ENCODE measurements around the gene TBX10. TPM values are rescaled to one million over a fixed set of nuclear protein-coding genes. Genes with fewer than 3 reads are reported as not detected.

Gene TBX10
- total RNA-seq, 1 experiment from 2014 or later = not detected

DNA sequence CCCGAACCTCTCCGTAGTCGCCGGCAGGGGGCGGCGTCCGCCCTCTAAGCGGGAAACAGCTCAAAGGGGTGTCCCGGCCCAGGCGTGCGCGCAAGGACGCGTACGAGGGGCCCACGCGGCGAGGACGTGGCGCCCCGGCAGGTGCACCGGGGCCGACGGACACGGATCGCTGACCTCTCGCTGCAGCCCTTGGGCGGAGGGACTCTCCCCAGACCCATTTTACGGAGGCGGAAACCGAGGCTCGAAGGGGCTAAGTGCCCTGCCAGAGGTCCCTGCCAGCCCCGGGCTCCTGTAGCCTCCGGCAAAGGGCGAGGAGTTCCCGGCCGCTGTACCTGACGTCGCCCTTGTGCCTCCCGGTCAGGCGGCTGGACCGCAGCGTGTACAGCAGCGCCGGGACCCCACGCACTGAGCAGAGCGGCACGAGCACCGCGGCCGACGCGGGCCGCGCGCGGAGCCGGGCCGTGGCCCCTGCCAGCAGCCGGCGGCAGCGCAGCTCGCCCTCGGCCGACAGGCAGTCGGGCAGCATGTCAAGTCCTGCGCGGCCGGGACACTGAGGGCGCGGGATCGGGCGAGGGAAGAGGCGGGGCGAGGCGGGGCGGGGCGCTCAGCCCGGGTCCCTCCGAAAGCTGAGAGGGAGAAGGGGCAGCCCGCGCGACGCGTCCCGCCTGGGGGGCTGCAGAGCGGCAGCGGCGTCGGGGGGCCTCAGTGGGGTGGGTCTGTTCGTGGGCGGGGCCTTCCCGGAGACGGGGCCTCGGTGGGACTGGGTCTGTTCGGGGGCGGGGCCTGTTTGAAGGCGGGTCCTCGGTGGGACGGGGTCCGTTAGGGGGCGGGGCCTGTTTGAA lies 10.0 kb downstream of the TBX10 start, which contains the start of gene NUDT8:
Gene NUDT8, minus strand, starts transcription at position 552 of the 842 bp plus-strand sequence. Its CDS starts 26 bp downstream, at position 526.
- TF ChIP-seq, protein P1, sequence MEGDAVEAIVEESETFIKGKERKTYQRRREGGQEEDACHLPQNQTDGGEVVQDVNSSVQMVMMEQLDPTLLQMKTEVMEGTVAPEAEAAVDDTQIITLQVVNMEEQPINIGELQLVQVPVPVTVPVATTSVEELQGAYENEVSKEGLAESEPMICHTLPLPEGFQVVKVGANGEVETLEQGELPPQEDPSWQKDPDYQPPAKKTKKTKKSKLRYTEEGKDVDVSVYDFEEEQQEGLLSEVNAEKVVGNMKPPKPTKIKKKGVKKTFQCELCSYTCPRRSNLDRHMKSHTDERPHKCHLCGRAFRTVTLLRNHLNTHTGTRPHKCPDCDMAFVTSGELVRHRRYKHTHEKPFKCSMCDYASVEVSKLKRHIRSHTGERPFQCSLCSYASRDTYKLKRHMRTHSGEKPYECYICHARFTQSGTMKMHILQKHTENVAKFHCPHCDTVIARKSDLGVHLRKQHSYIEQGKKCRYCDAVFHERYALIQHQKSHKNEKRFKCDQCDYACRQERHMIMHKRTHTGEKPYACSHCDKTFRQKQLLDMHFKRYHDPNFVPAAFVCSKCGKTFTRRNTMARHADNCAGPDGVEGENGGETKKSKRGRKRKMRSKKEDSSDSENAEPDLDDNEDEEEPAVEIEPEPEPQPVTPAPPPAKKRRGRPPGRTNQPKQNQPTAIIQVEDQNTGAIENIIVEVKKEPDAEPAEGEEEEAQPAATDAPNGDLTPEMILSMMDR (conservative IDR thresholded peaks at IDR 0.05) = peak; percentile 96
- Histone ChIP-seq H2BK15ac (ENCODE audit: low read depth, low read length) (no peak within 1 kb of the TSS), H3K79me1 (ENCODE audit: insufficient read depth, low read depth, low read length, poor library complexity, severe bottlenecking) (no peaks in the 10 kb centered on the region), H3T11ph (ENCODE audit: low read length) (no peak within 1 kb of the TSS), H4K91ac (ENCODE audit: insufficient read length, low read depth, low read length) (no peak within 1 kb of the TSS), H3K4me1 (ENCODE audit: insufficient read depth, low read length) (no peaks in the 10 kb centered on the region; the same call in 1 of the 2 replicates), H3K18ac (ENCODE audit: insufficient read length, low read depth, low read length) (peak within 1 kb of the TSS; percentile 54), H2BK120ac (ENCODE audit: low read depth, low read length, poor library complexity, severe bottlenecking) (no peak within 1 kb of the TSS), H3K79me2 (ENCODE audit: insufficient read depth, low read length) (no peaks in the 10 kb centered on the region), H3K4ac (ENCODE audit: low read depth, low read length) (no peak within 1 kb of the TSS), H2BK20ac (ENCODE audit: low read depth, low read length, poor library complexity, severe bottlenecking) (no peak within 1 kb of the TSS), H3K23me2 (ENCODE audit: insufficient read length, low read depth, low read length, poor library complexity, severe bottlenecking) (no peaks in the 10 kb centered on the region), H3K56ac (ENCODE audit: insufficient read length, low read depth, low read length) (no peak within 1 kb of the TSS), H4K5ac (ENCODE audit: insufficient read length, low read depth, low read length) (no peak within 1 kb of the TSS), H3K9ac (ENCODE audit: extremely low read depth, insufficient read length, low read length) (no peak within 1 kb of the TSS), H3K27ac (ENCODE audit: insufficient read length, low read depth, low read length) (no peak within 1 kb of the TSS), H3K27me3 (ENCODE audit: insufficient read depth, low read length) (no peaks in the 10 kb centered on the region), H4K8ac (replicated peaks; ENCODE audit: insufficient read length, low read depth, low read length) (no peak within 1 kb of the TSS), H4K20me1 (ENCODE audit: control insufficient read depth, insufficient read depth, insufficient read length) (no peaks in the 10 kb centered on the region), H3K14ac (ENCODE audit: insufficient read depth, low read length) (peak within 1 kb of the TSS; percentile 43; the same call in 1 of the 2 replicates), H3K4me2 (ENCODE audit: insufficient read depth, insufficient read length, low read length) (peak within 1 kb of the TSS; percentile 38), H2AFZ (ENCODE audit: low read length) (no peak within 1 kb of the TSS), H2AK5ac (ENCODE audit: insufficient read length, low read length) (no peak within 1 kb of the TSS), H3K23ac (ENCODE audit: insufficient read length, low read depth, low read length) (no peak within 1 kb of the TSS), H2BK5ac (ENCODE audit: insufficient read length, low read length) (no peak within 1 kb of the TSS), H2BK12ac (ENCODE audit: insufficient read length, low read depth, low read length) (no peak within 1 kb of the TSS), H3K9me3 (ENCODE audit: control insufficient read depth, low read depth, low read length) (no peaks in the 10 kb centered on the region)
- peak within 1 kb of the TSS; percentile 72 to 85 for H3K4me3 Mint-ChIP-seq
- H3K36me3 Mint-ChIP-seq (ENCODE audit: insufficient read depth in 1 of 3, low read depth in 3 of 3) = peaks cover 17 to 31% (median 23%) of the 10 kb centered on the region in 3 experiments
- WGBS (ENCODE audit: extremely low coverage, insufficient read length, low lambda C conversion rate) = no CpG with 5 or more reads among the region's 102 CpGs
- peak within 1 kb of the TSS; percentile 67 to 94 (median 88); a peak in 6 of 7 replicates for H3K27ac Mint-ChIP-seq
- peaks cover 25% of the 10 kb centered on the region for H3K27me3 Mint-ChIP-seq (ENCODE audit: low read depth)
- peaks cover 31 to 38% of the 10 kb centered on the region in 2 experiments for H3K4me1 Mint-ChIP-seq
- peak; percentile 90 for DNase-seq
- peaks cover 0 to 5% of the 10 kb centered on the region in 2 experiments; a peak in 3 of 5 replicates for H3K9me3 Mint-ChIP-seq

All from H9 (cell line).